ENCODE measurements around the gene UPF2.

Gene UPF2

GRCh38 chr10:12062754-12063482, 20.3 kb upstream of the UPF2 start:
- TF ChIP-seq, protein P1, sequence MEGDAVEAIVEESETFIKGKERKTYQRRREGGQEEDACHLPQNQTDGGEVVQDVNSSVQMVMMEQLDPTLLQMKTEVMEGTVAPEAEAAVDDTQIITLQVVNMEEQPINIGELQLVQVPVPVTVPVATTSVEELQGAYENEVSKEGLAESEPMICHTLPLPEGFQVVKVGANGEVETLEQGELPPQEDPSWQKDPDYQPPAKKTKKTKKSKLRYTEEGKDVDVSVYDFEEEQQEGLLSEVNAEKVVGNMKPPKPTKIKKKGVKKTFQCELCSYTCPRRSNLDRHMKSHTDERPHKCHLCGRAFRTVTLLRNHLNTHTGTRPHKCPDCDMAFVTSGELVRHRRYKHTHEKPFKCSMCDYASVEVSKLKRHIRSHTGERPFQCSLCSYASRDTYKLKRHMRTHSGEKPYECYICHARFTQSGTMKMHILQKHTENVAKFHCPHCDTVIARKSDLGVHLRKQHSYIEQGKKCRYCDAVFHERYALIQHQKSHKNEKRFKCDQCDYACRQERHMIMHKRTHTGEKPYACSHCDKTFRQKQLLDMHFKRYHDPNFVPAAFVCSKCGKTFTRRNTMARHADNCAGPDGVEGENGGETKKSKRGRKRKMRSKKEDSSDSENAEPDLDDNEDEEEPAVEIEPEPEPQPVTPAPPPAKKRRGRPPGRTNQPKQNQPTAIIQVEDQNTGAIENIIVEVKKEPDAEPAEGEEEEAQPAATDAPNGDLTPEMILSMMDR (IDR thresholded peaks at IDR 0.05; ENCODE audit: insufficient read depth, low read length, missing control alignments): no peak
- DNase-seq (ENCODE audit: low read depth, low spot score): no peak
- ChIA-PET POLR2A (no interaction called here), CTCF (no interaction called here)
- no peak overlapping the region for H3K4me3 ChIP-seq (ENCODE audit: low read depth, low read length)

DNA sequence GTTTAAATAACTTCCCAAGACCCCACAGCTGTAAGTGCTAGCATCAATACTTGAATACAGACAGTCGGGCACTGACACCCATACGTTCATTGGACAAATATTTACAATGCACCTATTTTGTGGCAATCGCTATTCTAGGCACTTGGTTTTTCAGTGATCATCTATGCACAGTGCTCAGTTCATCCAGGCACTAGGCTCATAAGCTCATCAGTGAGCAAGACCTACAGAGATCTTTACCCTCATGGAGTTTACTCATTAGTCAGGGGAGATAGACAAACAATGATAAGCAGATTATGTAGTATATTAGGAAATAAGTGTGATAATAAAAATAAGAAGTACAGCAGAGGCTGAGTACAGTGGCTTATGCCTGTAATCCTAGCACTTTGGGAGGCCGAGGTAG, 18.5 kb upstream of the UPF2 start:
- ChIA-PET CTCF (no interaction called here), POLR2A (no interaction called here)
- TF ChIP-seq, protein P1 (IDR thresholded peaks at IDR 0.05; ENCODE audit: insufficient read depth, low read length, missing control alignments): no peak
- DNase-seq (ENCODE audit: low read depth, low spot score): no peak
- no peak overlapping the region for H3K4me3 ChIP-seq (ENCODE audit: low read depth, low read length)

DNA sequence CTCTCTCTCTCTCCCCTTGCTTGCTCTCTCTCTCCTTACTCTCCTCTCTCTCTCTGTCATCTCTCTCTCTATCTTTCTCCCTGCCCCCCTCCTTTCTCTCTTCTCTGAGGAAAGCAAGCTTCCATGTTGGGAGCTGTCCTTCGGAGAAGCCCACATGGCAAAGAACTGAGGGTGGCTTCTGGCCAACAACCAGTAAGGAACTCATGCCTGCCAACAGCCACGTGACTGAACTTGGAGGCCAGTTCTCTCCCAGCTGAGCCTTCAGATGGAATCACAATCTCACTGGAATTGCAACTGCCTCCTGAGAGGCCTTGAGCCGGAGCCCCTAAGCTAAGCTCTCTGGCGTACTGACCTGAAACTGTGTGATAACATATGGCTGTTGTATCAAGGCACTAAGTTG, 14.1 kb upstream of the UPF2 start:
- TF ChIP-seq, protein P1 (IDR thresholded peaks at IDR 0.05; ENCODE audit: insufficient read depth, low read length, missing control alignments): no peak
- POLR2A ChIA-PET: no interaction called here
- DNase-seq (ENCODE audit: low read depth, low spot score): no peak
- CTCF ChIA-PET: no interaction called here
- no peak overlapping the region for H3K4me3 ChIP-seq (ENCODE audit: low read depth, low read length)

- H3K4me3 ChIP-seq (ENCODE audit: low read depth, low read length): no peak overlapping the region
- TF ChIP-seq, protein P1 (IDR thresholded peaks at IDR 0.05; ENCODE audit: insufficient read depth, low read length, missing control alignments): no peak
- DNase-seq (ENCODE audit: low read depth, low spot score): no peak
- CTCF ChIA-PET: interaction anchor here (1.0 to 1.1 kb wide), 2 partner anchors 11 to 15 kb away, joined by 3 read pairs; no protein-coding TSS in a partner anchor
- POLR2A ChIA-PET: no interaction called here
Measured at GRCh38 chr10:12055732-12056131, 13.1 kb upstream of the UPF2 start.

DNA sequence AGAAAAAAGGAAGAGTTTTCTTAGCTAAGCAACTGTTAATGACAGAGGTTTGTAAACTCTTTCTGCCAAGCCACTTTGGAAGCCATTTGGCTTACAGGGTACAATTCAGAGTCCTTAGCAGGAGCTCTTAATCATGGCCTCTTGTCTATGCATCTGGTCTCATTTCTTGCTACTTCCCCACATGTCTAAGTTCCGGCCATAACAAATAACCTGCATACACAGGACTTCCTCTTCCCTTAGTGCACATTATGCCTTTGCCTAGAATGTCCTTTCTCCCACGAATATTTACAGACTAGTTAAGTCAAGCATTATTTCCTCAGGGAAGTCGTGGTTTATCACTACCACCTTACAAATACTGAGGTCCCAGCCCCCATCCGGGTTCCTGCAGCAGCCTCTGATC, 8.6 kb upstream of the UPF2 start:
- no peak overlapping the region for H3K4me3 ChIP-seq (ENCODE audit: low read depth, low read length)
- ChIA-PET CTCF (no interaction called here), POLR2A (no interaction called here)
- TF ChIP-seq, protein P1 (IDR thresholded peaks at IDR 0.05; ENCODE audit: insufficient read depth, low read length, missing control alignments): no peak
- no peak for DNase-seq (ENCODE audit: low read depth, low spot score)

GRCh38 chr10:12050528-12050927, 7.9 kb upstream of the UPF2 start:
- ChIA-PET POLR2A (no interaction called here), CTCF (interaction anchor here (1.1 kb wide), 1 partner anchor 17 kb away, joined by 3 read pairs; no protein-coding TSS in a partner anchor)
- TF ChIP-seq, protein P1 (IDR thresholded peaks at IDR 0.05; ENCODE audit: insufficient read depth, low read length, missing control alignments): no peak
- no peak overlapping the region for H3K4me3 ChIP-seq (ENCODE audit: low read depth, low read length)
- no peak for DNase-seq (ENCODE audit: low read depth, low spot score)
